OCI-LY1 (cell line): ENCODE measurements around the gene LSAMP.

ENCODE experiments used
- CTCF ChIP-seq: fragments of 200-600 bp; sonication (generic), shearing (Covaris generic); IDR thresholded peaks from 2 replicates; pipeline ENCODE4 v1.5.1; 2017; ENCODE audit warnings: mild to moderate bottlenecking, antibody characterized with exemption, low read length, moderate library complexity, mixed read lengths
- EZH2 ChIP-seq: fragments of 200-600 bp; sonication (generic), shearing (Covaris generic); IDR thresholded peaks from 2 replicates; pipeline ENCODE4 v1.8.0; 2017; ENCODE audit warnings: borderline replicate concordance, mixed run types, mild to moderate bottlenecking, antibody characterized with exemption, low read length, moderate library complexity, mixed read lengths

GRCh38 chr3:115760716-115761115, 684.6 kb downstream of the LSAMP start:
- TF ChIP-seq CTCF (no peak), EZH2 (no peak)
